ENCODE results near the gene GSG1L. TPM values are rescaled to one million over a fixed set of nuclear protein-coding genes. Genes with fewer than 3 reads are reported as not detected.

GSG1L gene
- total and polyA plus RNA-seq, 9 of the 15 experiments (the other 6 are each of a cell fraction or from before 2014, with no cell fraction given), result not detected

GRCh38 chr16:27786923-27787625 lies 276.4 kb downstream of the GSG1L start:
- POLR2A ChIA-PET, result interaction anchor here (0.7 to 1.1 kb wide), 2 partner anchors 14 to 762 kb away, joined by 3 to 4 read pairs; no protein-coding TSS in a partner anchor
- intact Hi-C loops (cut with micrococcal nuclease), result no loop called here
- no peak for TF ChIP-seq PYGO2 (tag; IDR thresholded peaks at IDR 0.05)
- no peak for TF ChIP-seq ZNF695 (CRISPR knock-in tag; IDR thresholded peaks at IDR 0.05)
- TF ChIP-seq KLF16 (IDR thresholded peaks at IDR 0.05), result no peak
- TF ChIP-seq ZBTB49 (CRISPR knock-in tag; IDR thresholded peaks at IDR 0.05; ENCODE audit: borderline replicate concordance), result no peak
- TF ChIP-seq TAF1 (IDR thresholded peaks at IDR 0.05; ENCODE audit: control insufficient read depth, extremely low read depth, insufficient read depth, low read length, severe bottlenecking), result no peak
- no peak for TF ChIP-seq ZNF347 (CRISPR knock-in tag; IDR thresholded peaks at IDR 0.05; ENCODE audit: low read depth)
- TF ChIP-seq NKRF (IDR thresholded peaks at IDR 0.05; ENCODE audit: borderline replicate concordance), result no peak
- TF ChIP-seq BACH1 (tag; IDR thresholded peaks at IDR 0.05), result no peak
- TF ChIP-seq ZNF830 (CRISPR knock-in tag; IDR thresholded peaks at IDR 0.05), result no peak
- TF ChIP-seq KLF10 (CRISPR knock-in tag; IDR thresholded peaks at IDR 0.05), result no peak
- TF ChIP-seq CHD4 (IDR thresholded peaks at IDR 0.05; ENCODE audit: insufficient read depth, insufficient replicate concordance, low read depth, low read length, poor library complexity, severe bottlenecking), result no peak
- TF ChIP-seq POLR2H (tag; IDR thresholded peaks at IDR 0.05; ENCODE audit: low read depth), result no peak
- TF ChIP-seq ZMIZ1 (IDR thresholded peaks at IDR 0.05; ENCODE audit: low read depth in 2 of 2, low read length in 2 of 2), result no peak

More at GRCh38 chr16:27786923-27787625, 276.4 kb downstream of the GSG1L start:
- Histone ChIP-seq H3K27me3 (ENCODE audit: control insufficient read depth in 2 of 2, insufficient read depth in 2 of 2, low read length in 2 of 2) (peaks cover 6 to 48% of the 10 kb centered on the region in 2 experiments; a peak in 4 of 5 replicates), H3K9ac (ENCODE audit: insufficient read depth in 1 of 2, low read depth in 2 of 2, low read length in 2 of 2) (peak overlapping the region in 1 of 2 experiments; percentile 26; a peak in 1 of 4 replicates), H4K20me1 (replicated peaks; ENCODE audit: control insufficient read depth, insufficient read depth, low read length) (0 out of 2 replicates have a peak, but pooled peaks cover 3% of the 10 kb centered on the region), H3K9me1 (ENCODE audit: control insufficient read depth, insufficient read depth, low read length) (no peaks in the 10 kb centered on the region), H3K27ac (ENCODE audit: extremely low read depth, low read depth, low read length) (no peak overlapping the region), H3K79me2 (ENCODE audit: control insufficient read depth, insufficient read depth, low read length) (no peaks in the 10 kb centered on the region), H3K4me3 (no peak overlapping the region), H3K4me1 (replicated peaks in 1 of 2; ENCODE audit: control insufficient read depth in 2 of 2, insufficient read depth in 2 of 2, low read length in 2 of 2) (peaks cover 0 to 3% of the 10 kb centered on the region in 2 experiments; a peak in 2 of 5 replicates), H3K36me3 (ENCODE audit: control insufficient read depth, insufficient read depth, low read length) (no peaks in the 10 kb centered on the region), H2AFZ (ENCODE audit: low read depth, low read length) (no peak overlapping the region), H3K4me2 (ENCODE audit: insufficient read depth, low read length) (no peak overlapping the region), H3K9me3 (replicated peaks; ENCODE audit: control insufficient read depth, insufficient read depth, low read depth, low read length) (no peaks in the 10 kb centered on the region)
- ATAC-seq (no peak), DNase-seq (ENCODE audit: extremely low read depth in 1 of 4, low spot score in 3 of 4) (no peak), FAIRE-seq (no peak)
- 2% methylated on average over 19 of the region's 19 CpGs for WGBS (ENCODE audit: insufficient coverage, low coverage, missing lambda C conversion rate)
- no TSS peak for BruUV-seq (replicated peaks)
- CTCF ChIA-PET (ENCODE audit: low intra/inter-chr PET ratio), result no interaction called here
- in situ Hi-C loops (cut with MboI), result no loop called here

Data from K562 (cell line).